Measurements from ENCODE around the gene GPANK1.

The GPANK1 gene

DNA sequence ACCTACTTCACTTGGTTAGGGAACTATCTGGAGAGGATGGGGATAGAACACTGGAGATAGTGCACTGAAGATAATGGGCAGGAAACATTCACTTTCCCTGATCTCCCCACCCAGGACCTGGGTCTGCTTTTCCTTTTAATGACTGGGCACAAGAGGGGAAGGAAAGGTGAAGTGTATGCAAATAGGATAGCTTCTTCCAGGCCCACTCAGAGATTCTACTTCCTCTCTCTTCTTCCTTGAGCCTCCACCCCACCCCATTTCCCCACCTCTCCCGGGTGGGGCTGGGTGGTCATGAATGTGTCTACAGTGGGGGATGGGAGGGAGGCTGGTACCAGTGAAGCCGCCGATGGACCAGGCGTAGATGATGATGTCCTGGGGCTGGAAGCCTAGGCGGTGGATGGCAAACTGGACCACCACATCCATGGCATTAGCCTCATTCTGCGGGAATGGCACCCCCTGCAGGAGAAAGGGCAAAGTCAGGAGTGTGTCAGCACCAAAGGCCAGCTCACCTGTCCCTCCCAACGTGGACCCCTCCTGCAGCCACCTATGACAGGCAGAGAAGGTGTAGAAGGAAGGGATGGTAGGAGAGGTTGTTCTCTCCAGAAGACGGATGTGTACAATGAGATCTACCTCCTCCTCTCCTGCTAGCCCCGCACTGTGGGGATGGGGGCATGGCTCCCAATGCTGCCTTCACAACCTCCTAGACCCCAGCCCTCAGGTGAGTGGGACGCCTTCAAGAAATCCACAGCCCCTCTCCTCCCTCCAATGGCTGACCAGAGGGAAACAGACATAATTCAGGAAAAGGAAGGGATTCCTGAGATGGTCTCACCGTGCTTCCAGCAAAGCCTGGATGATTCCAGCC, 24.7 kb upstream of the GPANK1 start:
- Histone ChIP-seq H3K36me3 (ENCODE audit: control insufficient read depth, insufficient read depth, low read length) (peaks cover 30% of the 10 kb centered on the region), H3K4me1 (ENCODE audit: control insufficient read depth, insufficient read depth, low read length) (peaks cover 21% of the 10 kb centered on the region), H3K4me3 (ENCODE audit: low read length) (no peak overlapping the region), H3K9me3 (ENCODE audit: control insufficient read depth, low read length) (no peaks in the 10 kb centered on the region), H3K27me3 (ENCODE audit: control insufficient read depth, insufficient read depth, low read length) (no peaks in the 10 kb centered on the region), H3K9ac (ENCODE audit: low read length) (peak overlapping the region; percentile 11)

DNA sequence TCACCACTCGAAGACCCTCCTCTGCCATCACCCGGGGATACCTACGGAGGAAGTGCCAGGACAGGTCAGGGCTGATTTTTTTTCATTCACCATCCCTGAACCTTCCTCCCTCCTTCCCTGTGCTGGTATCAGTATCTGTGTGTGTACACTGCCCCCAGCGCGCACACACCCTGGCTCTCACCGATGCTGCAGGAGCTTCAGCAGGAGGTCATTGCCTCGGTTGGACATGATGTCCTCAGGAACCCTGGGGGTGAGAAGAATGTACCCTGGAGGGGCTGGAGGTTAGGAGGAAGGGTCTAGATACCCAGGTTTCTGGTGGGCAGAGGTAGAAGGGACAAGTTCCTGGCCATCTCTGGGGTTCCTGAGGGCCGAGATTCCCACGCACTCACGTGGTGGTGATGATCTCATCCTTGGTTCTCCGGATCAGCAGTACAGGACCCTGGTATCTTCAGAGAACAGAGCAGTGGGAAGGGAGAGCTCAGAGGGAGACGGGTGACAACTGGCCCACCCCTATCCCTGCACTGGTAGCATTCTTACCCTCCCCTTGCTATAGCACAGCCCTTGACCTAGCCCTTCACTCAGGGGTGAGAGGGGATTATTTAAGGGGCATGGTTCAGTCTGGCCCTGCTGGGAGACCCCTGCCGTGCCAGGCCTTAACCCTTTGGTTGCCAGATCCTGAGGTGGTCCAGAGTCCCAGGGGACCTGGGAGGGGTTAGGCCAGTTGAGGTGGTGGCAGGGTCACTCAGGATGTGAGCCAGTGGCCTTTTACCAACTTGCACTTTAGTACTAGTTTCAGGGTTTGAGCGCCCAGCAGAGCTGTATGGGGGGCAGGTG, 23.3 kb upstream of the GPANK1 start:
- H3K4me1 ChIP-seq (ENCODE audit: control insufficient read depth, insufficient read depth, low read length), result peaks cover 29% of the 10 kb centered on the region
- H3K27me3 ChIP-seq (ENCODE audit: control insufficient read depth, insufficient read depth, low read length), result no peaks in the 10 kb centered on the region
- H3K36me3 ChIP-seq (ENCODE audit: control insufficient read depth, insufficient read depth, low read length), result peaks cover 30% of the 10 kb centered on the region
- H3K4me3 ChIP-seq (ENCODE audit: low read length), result no peak overlapping the region
- H3K9ac ChIP-seq (ENCODE audit: low read length), result no peak overlapping the region
- H3K9me3 ChIP-seq (ENCODE audit: control insufficient read depth, low read length), result no peaks in the 10 kb centered on the region

DNA sequence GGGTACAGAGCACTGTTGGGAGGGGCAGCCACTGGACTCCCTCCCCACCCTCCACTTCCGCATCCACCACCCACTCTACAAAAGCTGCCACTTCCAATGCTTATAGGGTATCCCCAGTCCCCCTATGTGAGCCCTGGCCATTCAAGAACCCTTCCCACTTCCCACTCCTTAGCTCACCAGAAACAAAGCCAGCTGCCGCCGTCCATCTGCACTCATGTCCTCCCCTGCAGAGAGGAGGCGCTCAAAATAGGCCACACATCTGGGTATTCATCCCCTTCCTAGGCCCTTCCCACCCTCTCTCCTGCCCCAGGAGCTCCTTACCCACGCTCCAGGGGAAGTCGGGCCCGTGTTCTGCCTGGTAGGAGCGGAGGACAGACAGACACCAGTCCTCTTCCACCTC, 22.5 kb upstream of the GPANK1 start:
- peaks cover 30% of the 10 kb centered on the region for H3K36me3 ChIP-seq (ENCODE audit: control insufficient read depth, insufficient read depth, low read length)
- no peak overlapping the region for H3K4me3 ChIP-seq (ENCODE audit: low read length)
- no peak overlapping the region for H3K9ac ChIP-seq (ENCODE audit: low read length)
- H3K9me3 ChIP-seq (ENCODE audit: control insufficient read depth, low read length), result no peaks in the 10 kb centered on the region
- no peaks in the 10 kb centered on the region for H3K27me3 ChIP-seq (ENCODE audit: control insufficient read depth, insufficient read depth, low read length)
- peaks cover 29% of the 10 kb centered on the region for H3K4me1 ChIP-seq (ENCODE audit: control insufficient read depth, insufficient read depth, low read length)

DNA sequence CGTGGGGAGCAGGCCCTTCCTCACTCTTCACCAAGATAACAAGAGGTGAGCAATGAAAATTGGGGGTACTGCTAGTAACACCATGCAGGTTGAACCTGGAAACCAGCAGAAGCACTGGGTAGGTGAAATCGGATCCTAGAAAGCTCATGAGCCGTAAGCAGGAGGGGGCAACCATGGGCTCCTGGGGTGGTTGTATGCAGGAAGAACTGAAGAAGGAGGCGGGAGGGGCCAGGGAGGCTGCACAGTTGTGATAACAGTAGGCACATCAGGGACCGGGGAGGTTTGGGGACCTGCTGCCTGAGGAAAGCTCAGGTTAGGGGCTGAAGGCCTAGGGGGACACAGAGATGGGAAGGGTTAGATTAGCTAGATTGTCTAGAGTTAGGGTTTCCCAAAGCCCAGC, 21.7 kb upstream of the GPANK1 start:
- no peak overlapping the region for H3K9ac ChIP-seq (ENCODE audit: low read length)
- no peaks in the 10 kb centered on the region for H3K9me3 ChIP-seq (ENCODE audit: control insufficient read depth, low read length)
- H3K36me3 ChIP-seq (ENCODE audit: control insufficient read depth, insufficient read depth, low read length), result peaks cover 30% of the 10 kb centered on the region
- no peaks in the 10 kb centered on the region for H3K27me3 ChIP-seq (ENCODE audit: control insufficient read depth, insufficient read depth, low read length)
- H3K4me3 ChIP-seq (ENCODE audit: low read length), result no peak overlapping the region
- H3K4me1 ChIP-seq (ENCODE audit: control insufficient read depth, insufficient read depth, low read length), result peaks cover 33% of the 10 kb centered on the region

DNA sequence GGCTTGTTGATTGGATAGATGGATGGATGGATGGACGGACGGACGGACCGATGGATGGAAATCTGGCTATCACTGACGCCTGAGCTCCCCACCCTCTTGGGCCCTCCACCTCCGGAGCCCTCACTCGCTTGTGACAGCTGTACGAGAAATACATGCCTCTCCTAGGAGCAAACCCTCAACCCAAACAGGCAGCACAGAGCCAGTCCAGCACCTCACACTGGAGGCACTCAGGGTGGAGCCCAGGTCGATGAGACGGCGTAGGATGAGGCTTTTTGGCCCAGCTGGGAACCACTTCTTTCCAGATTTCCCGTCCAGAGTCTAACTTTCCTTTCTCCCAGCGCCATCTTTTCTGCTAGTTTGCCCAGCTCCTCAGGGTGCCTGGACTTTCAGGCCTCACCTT, 18.8 kb upstream of the GPANK1 start:
- H3K9ac ChIP-seq (ENCODE audit: low read length), result peak overlapping the region; percentile 67
- H3K27me3 ChIP-seq (ENCODE audit: control insufficient read depth, insufficient read depth, low read length), result no peaks in the 10 kb centered on the region
- peaks cover 19% of the 10 kb centered on the region for H3K4me1 ChIP-seq (ENCODE audit: control insufficient read depth, insufficient read depth, low read length)
- H3K4me3 ChIP-seq (ENCODE audit: low read length), result no peak overlapping the region
- H3K36me3 ChIP-seq (ENCODE audit: control insufficient read depth, insufficient read depth, low read length), result peaks cover 14% of the 10 kb centered on the region
- no peaks in the 10 kb centered on the region for H3K9me3 ChIP-seq (ENCODE audit: control insufficient read depth, low read length)

DNA sequence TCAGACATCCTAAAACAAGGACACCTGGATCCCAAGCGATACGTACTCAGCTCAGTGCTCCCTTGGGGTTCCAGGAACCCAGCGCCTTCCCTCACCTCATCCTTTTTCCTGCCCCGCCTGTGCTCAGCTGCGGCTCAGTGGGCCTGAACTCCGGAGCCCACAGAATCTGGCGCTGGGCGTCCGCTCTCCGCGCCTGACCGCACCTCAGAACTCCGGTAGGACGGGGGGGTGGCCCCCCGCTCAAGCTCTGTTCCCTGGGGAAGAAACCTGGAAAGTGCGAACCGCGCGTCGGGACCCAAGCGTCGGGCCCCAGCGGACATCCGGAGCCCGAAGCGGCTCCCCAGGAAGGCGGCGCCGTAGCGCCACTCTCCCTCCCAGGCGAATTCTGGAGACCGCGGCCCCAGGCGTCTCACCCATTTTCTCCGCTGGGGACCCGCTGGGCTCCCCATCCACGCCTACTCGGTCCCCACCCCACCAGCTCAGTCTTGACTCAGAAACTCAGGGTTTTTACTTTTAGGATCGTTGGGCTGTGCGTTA, 16.4 kb upstream of the GPANK1 start:
- Histone ChIP-seq H3K4me1 (ENCODE audit: control insufficient read depth, insufficient read depth, low read length) (peaks cover 19% of the 10 kb centered on the region), H3K9ac (ENCODE audit: low read length) (peak overlapping the region; percentile 71), H3K4me3 (ENCODE audit: low read length) (peak overlapping the region; percentile 40), H3K27me3 (ENCODE audit: control insufficient read depth, insufficient read depth, low read length) (no peaks in the 10 kb centered on the region), H3K36me3 (ENCODE audit: control insufficient read depth, insufficient read depth, low read length) (peaks cover 3% of the 10 kb centered on the region), H3K9me3 (ENCODE audit: control insufficient read depth, low read length) (no peaks in the 10 kb centered on the region)

DNA sequence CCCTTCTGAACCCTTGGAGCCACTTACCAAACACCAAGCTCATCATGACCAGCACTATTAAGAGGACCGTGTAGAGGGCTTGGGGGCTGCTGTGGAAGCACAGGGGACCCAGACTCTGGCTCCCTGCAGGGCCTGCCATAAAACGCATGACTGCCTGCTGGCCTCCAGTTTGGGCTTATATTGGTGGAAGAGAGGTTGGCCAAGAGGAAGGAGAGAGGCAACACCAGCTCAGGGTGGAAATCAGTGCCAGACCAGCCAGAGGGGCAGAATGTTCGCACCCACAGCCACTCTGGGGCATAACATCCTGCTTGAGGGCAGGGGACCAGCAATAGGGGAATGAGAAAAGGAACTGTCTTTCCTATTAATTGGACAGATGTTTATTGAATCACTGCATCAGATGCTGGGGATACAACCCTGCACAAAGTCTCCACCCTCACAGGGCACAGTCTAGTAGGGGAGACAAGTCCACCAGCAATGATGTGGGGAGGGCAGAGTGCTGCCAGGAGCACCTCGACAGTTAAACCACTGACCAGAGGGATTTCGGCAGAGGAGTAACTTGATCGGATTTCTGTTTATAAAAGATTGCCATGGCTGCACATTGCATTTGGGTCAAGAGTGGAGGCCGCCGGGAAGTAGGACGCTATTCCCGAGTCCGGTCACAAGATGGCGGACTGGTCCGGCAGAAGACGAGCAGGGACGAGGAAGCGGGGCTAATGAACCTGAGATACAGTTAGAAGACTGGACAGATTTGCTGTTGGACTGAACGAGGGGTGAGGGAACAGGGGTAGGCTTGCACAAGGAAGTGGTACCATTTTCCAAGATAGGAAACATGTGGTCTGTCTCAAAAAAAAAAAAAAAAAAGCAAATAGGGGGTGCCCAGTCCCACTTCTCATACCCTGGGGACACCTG, 15.7 kb upstream of the GPANK1 start, which contains the start of gene LY6G5C:
Gene LY6G5C (minus strand): TSS at position 842 of the 909 bp plus-strand sequence. CDS start 694 bp downstream, at position 148.
- Histone ChIP-seq H3K9ac (ENCODE audit: low read length) (peak within 1 kb of the TSS; percentile 71), H3K27me3 (ENCODE audit: control insufficient read depth, insufficient read depth, low read length) (no peaks in the 10 kb centered on the region), H3K4me1 (ENCODE audit: control insufficient read depth, insufficient read depth, low read length) (peaks cover 19% of the 10 kb centered on the region), H3K9me3 (ENCODE audit: control insufficient read depth, low read length) (no peaks in the 10 kb centered on the region), H3K36me3 (ENCODE audit: control insufficient read depth, insufficient read depth, low read length) (no peaks in the 10 kb centered on the region), H3K4me3 (ENCODE audit: low read length) (peak within 1 kb of the TSS; percentile 40)

DNA sequence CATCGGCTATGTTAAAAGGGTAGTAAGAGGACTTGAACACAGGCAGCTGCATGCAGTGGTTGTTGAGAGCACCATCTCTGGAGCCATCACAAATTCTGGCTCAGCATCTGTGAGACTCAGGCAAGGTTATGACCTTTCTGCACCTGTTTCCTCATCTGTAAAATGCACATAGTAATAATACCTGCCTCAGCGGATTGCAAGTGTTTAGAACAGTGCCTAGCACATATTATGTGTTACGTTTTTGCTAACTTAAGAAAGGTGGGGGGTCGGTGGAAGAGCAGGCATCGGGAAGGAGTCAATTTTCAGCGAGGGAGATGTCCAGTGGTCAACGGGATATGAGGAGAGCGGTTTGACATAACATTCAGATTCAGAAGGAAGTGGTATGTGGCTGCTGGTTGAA, 13.2 kb upstream of the GPANK1 start:
- peaks cover 11% of the 10 kb centered on the region for H3K4me1 ChIP-seq (ENCODE audit: control insufficient read depth, insufficient read depth, low read length)
- no peak overlapping the region for H3K4me3 ChIP-seq (ENCODE audit: low read length)

DNA sequence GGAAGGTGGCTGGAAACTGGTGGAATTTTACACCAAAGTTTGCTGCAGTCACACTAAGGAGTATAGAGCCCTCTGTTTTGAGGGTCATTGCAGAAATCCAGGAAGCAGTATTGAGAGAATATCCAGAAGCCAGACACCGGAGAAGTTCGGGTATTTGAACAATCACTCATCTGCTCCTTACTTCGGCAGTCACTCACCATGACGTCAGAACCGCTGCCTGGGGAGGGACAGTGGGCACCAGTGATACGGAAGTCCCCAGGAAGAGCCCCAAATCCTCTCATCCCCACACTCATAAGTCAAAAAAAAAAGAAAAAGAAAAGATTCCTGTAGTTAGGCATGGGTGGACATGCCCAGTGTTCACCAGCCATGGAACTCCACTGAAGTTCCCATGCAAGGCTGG, 12.1 kb upstream of the GPANK1 start:
- no peak overlapping the region for H3K9ac ChIP-seq (ENCODE audit: low read length)
- H3K4me3 ChIP-seq (ENCODE audit: low read length), result no peak overlapping the region

More for the DNA sequence above, 13.2 kb upstream of the GPANK1 start:
- Histone ChIP-seq H3K9me3 (ENCODE audit: control insufficient read depth, low read length) (no peaks in the 10 kb centered on the region), H3K27me3 (ENCODE audit: control insufficient read depth, insufficient read depth, low read length) (no peaks in the 10 kb centered on the region), H3K36me3 (ENCODE audit: control insufficient read depth, insufficient read depth, low read length) (no peaks in the 10 kb centered on the region), H3K9ac (ENCODE audit: low read length) (no peak overlapping the region)

DNA sequence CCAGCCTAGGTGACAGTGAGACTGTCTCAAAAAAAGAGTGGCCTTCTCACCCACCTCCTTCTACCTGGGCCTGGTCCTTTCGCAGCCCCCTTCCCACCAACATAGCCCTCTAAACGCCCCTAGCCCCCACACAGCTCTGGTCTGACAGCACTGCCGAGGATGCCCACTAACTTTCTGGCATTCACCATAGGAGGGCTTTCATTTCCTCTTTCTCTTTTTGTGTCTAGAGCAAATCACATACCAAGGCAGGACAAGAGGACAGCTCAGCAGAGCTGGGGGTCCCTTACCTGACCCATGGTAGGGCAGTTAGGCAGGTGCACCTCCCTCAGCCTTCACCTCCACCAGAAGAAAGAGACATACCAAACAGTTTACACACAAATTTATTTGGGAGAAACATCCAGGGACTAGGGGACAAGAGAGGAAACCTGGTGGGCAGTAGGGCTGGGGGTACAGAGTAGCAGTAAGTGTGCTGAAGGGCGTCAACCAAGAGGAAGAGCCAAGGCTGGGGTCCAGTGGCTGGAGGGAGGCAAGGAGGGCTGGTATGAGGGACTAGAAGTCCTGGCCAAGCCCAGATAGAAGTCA, 11.6 kb upstream of the GPANK1 start:
- Histone ChIP-seq H3K9ac (ENCODE audit: low read length) (no peak overlapping the region), H3K27me3 (ENCODE audit: control insufficient read depth, insufficient read depth, low read length) (no peaks in the 10 kb centered on the region), H3K4me1 (ENCODE audit: control insufficient read depth, insufficient read depth, low read length) (peaks cover 7% of the 10 kb centered on the region), H3K36me3 (ENCODE audit: control insufficient read depth, insufficient read depth, low read length) (peaks cover 7% of the 10 kb centered on the region), H3K4me3 (ENCODE audit: low read length) (no peak overlapping the region), H3K9me3 (ENCODE audit: control insufficient read depth, low read length) (no peaks in the 10 kb centered on the region)

More for the DNA sequence above, 12.1 kb upstream of the GPANK1 start:
- no peaks in the 10 kb centered on the region for H3K9me3 ChIP-seq (ENCODE audit: control insufficient read depth, low read length)
- H3K27me3 ChIP-seq (ENCODE audit: control insufficient read depth, insufficient read depth, low read length), result no peaks in the 10 kb centered on the region
- peaks cover 3% of the 10 kb centered on the region for H3K36me3 ChIP-seq (ENCODE audit: control insufficient read depth, insufficient read depth, low read length)
- H3K4me1 ChIP-seq (ENCODE audit: control insufficient read depth, insufficient read depth, low read length), result peaks cover 11% of the 10 kb centered on the region

DNA sequence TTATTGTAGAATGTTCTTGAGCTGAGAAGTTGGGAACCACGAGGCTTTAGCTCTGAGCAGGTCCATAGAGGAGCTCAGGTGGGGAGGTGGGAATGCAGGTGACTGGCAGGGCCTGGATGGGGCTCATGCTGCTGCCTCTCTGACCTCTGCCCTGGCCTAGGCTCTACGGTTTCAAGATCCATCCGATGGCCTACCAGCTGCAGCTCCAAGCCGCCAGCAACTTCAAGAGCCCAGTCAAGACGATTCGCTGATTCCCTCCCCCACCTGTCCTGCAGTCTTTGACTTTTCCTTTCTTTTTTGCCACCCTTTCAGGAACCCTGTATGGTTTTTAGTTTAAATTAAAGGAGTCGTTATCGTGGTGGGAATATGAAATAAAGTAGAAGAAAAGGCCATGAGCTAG, 4.9 kb upstream of the GPANK1 start, which contains the start of gene LY6G5B:
Gene LY6G5B (plus strand): TSS at position 301 of the 400 bp plus-strand sequence. CDS start 975 bp downstream, outside the sequence.
- Histone ChIP-seq H3K4me1 (ENCODE audit: control insufficient read depth, insufficient read depth, low read length) (peaks cover 6% of the 10 kb centered on the region), H3K9ac (ENCODE audit: low read length) (no peak within 1 kb of the TSS), H3K36me3 (ENCODE audit: control insufficient read depth, insufficient read depth, low read length) (peaks cover 28% of the 10 kb centered on the region), H3K9me3 (ENCODE audit: control insufficient read depth, low read length) (no peaks in the 10 kb centered on the region), H3K27me3 (ENCODE audit: control insufficient read depth, insufficient read depth, low read length) (no peaks in the 10 kb centered on the region), H3K4me3 (ENCODE audit: low read length) (no peak within 1 kb of the TSS)
